Keratinocyte (primary cell): ENCODE data around the gene VCL. TPM values are rescaled to one million over a fixed set of nuclear protein-coding genes. Genes with fewer than 3 reads are reported as not detected.

Source experiments
- DNase-seq: peaks from one replicate; pipeline ENCODE4 v3.0.0-alpha.2; 2011; ENCODE audit warnings: low read depth, missing footprints, low spot score
- FAIRE-seq: peaks from 2 replicates; lab custom pipeline; 2011; peaks lifted over from hg19 to GRCh38; lab: Jason Lieb, UNC
- H2AFZ ChIP-seq: 2 replicates; pipeline ENCODE4 v1.6.0; 2012; ENCODE audit warnings: low read length, control low read depth, inconsistent platforms; ENCODE audit not compliant: control insufficient read depth
- H3K27ac ChIP-seq: 2 replicates; pipeline ENCODE4 v1.5.1; 2011; ENCODE audit warnings: low read length; ENCODE audit not compliant: control insufficient read depth, insufficient read depth
- H3K27me3 ChIP-seq: 3 replicates; pipeline ENCODE4 v1.6.0; 2011; ENCODE audit warnings: low read length; ENCODE audit not compliant: control insufficient read depth, insufficient read depth; ENCODE audit errors: extremely low read depth
- H3K36me3 ChIP-seq, 2 experiments: 2 replicates in 1 of 2; 3 replicates in 1 of 2; pipeline ENCODE4 v1.5.1; 2011; ENCODE audit warnings: low read length in 2 of 2, mild to moderate bottlenecking in 1 of 2; ENCODE audit not compliant: control insufficient read depth in 2 of 2, insufficient read depth in 2 of 2; ENCODE audit errors: extremely low read depth in 1 of 2
- H3K4me1 ChIP-seq: 3 replicates; pipeline ENCODE4 v1.5.1; 2011; ENCODE audit warnings: low read length; ENCODE audit not compliant: control insufficient read depth, insufficient read depth; ENCODE audit errors: extremely low read depth
- H3K4me2 ChIP-seq: 3 replicates; pipeline ENCODE4 v1.6.0; 2011; ENCODE audit warnings: low read depth, low read length; ENCODE audit not compliant: control insufficient read depth, insufficient read depth; ENCODE audit errors: extremely low read depth
- H3K4me3 ChIP-seq, 3 experiments: fragments of 200-600 bp in 1 of 3; sonication (generic) in 1 of 3; 2 replicates in 2 of 3; 3 replicates in 1 of 3; pipeline ENCODE4 v1.5.1; 2011 to 2016; ENCODE audit warnings: low read length in 3 of 3, mild to moderate bottlenecking in 3 of 3, control low read depth in 2 of 3, inconsistent platforms in 1 of 3, low read depth in 1 of 3, mixed read lengths in 1 of 3, mixed run types in 1 of 3, moderate library complexity in 1 of 3; ENCODE audit not compliant: control insufficient read depth in 2 of 3, insufficient read depth in 2 of 3; ENCODE audit errors: extremely low read depth in 1 of 3
- H3K79me2 ChIP-seq: 2 replicates; pipeline ENCODE4 v1.6.0; 2012; ENCODE audit warnings: low read length; ENCODE audit not compliant: control insufficient read depth, insufficient read depth
- H3K9ac ChIP-seq: 3 replicates; pipeline ENCODE4 v1.6.0; 2011; ENCODE audit warnings: low read length; ENCODE audit not compliant: control insufficient read depth, insufficient read depth; ENCODE audit errors: extremely low read depth
- H3K9me1 ChIP-seq: 3 replicates; pipeline ENCODE4 v1.6.0; 2011; ENCODE audit warnings: low read length; ENCODE audit not compliant: control insufficient read depth, insufficient read depth; ENCODE audit errors: extremely low read depth
- H3K9me3 ChIP-seq: 2 replicates; pipeline ENCODE4 v1.5.1; 2012; ENCODE audit warnings: low read depth, low read length; ENCODE audit not compliant: control insufficient read depth
- H4K20me1 ChIP-seq: 3 replicates; pipeline ENCODE4 v1.6.0; 2011; ENCODE audit warnings: low read length; ENCODE audit not compliant: control insufficient read depth, insufficient read depth; ENCODE audit errors: extremely low read depth
- EZH2 ChIP-seq: IDR thresholded peaks from one replicate; pipeline ENCODE4 v1.6.1; 2012; ENCODE audit warnings: inconsistent platforms, mild to moderate bottlenecking, low read length, moderate library complexity
- dilution Hi-C: fragments of 300-500 bp; cut with MboI; formaldehyde crosslinking; loops from one replicate; pipeline ENCODE4 v1.7.0; 2020; ENCODE audit warnings: low sequenced_read_pairs; ENCODE audit not compliant: extremely low pct_ligation_motif_present
- polyA plus RNA-seq, 5 experiments: library from polyadenylated mRNA; depleted of rRNA in 3 of 5; stranded (reverse) in 3 of 5; stranded (forward) in 1 of 5; unstranded in 1 of 5; fragments of >200 nt; gene quantifications; 1 replicate in 1 of 5; 2 replicates in 3 of 5; 3 replicates in 1 of 5; pipeline versions ENCODE4 v1.2.1 to v1.2.3, GENCODE V29; 2011 to 2012; ENCODE audit warnings: missing spikeins in 2 of 5, low read depth in 1 of 5, low replicate concordance in 1 of 5
- TF ChIP-seq, protein P1 (sequence below), 3 experiments: IDR thresholded peaks in 1 of 3; conservative IDR thresholded peaks in 1 of 3; optimal IDR thresholded peaks in 1 of 3; 2 replicates in 2 of 3; 3 replicates in 1 of 3; pipeline versions ENCODE3 to v1.5.1; 2011; ENCODE audit warnings: low read length in 3 of 3, mild to moderate bottlenecking in 3 of 3, moderate library complexity in 2 of 3, control low read depth in 1 of 3, inconsistent platforms in 1 of 3; ENCODE audit not compliant: insufficient read depth in 2 of 3; ENCODE audit errors: extremely low read depth in 1 of 3

The VCL gene
- polyA plus RNA-seq, 1 donor (not counting 4 experiments of a cell fraction or from before 2014, with no cell fraction given), result 102 TPM

- Histone ChIP-seq H3K36me3 (peaks cover 29 to 54% of the 10 kb centered on the region in 2 experiments), H3K9me1 (no peaks in the 10 kb centered on the region), H3K9ac (no peak overlapping the region), H3K9me3 (no peaks in the 10 kb centered on the region), H3K27me3 (no peaks in the 10 kb centered on the region), H3K27ac (no peak overlapping the region), H4K20me1 (peaks cover 4% of the 10 kb centered on the region), H3K79me2 (no peaks in the 10 kb centered on the region), H3K4me2 (no peak overlapping the region), H3K4me1 (no peaks in the 10 kb centered on the region), H2AFZ (no peak overlapping the region), H3K4me3 (no peak overlapping the region)
- no peak for DNase-seq
- TF ChIP-seq, protein P1, sequence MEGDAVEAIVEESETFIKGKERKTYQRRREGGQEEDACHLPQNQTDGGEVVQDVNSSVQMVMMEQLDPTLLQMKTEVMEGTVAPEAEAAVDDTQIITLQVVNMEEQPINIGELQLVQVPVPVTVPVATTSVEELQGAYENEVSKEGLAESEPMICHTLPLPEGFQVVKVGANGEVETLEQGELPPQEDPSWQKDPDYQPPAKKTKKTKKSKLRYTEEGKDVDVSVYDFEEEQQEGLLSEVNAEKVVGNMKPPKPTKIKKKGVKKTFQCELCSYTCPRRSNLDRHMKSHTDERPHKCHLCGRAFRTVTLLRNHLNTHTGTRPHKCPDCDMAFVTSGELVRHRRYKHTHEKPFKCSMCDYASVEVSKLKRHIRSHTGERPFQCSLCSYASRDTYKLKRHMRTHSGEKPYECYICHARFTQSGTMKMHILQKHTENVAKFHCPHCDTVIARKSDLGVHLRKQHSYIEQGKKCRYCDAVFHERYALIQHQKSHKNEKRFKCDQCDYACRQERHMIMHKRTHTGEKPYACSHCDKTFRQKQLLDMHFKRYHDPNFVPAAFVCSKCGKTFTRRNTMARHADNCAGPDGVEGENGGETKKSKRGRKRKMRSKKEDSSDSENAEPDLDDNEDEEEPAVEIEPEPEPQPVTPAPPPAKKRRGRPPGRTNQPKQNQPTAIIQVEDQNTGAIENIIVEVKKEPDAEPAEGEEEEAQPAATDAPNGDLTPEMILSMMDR (optimal IDR thresholded peaks at IDR 0.05 in 1 of 3, IDR thresholded peaks at IDR 0.05 in 1 of 3, conservative IDR thresholded peaks at IDR 0.05 in 1 of 3; ENCODE audit: extremely low read depth in 1 of 3, insufficient read depth in 2 of 3, low read length in 3 of 3), result no peak
- TF ChIP-seq EZH2, result no peak
- no peak for FAIRE-seq
- dilution Hi-C loops, result no loop called here
Observed at GRCh38 chr10:74093530-74094164, 95.7 kb downstream of the VCL start.

DNA sequence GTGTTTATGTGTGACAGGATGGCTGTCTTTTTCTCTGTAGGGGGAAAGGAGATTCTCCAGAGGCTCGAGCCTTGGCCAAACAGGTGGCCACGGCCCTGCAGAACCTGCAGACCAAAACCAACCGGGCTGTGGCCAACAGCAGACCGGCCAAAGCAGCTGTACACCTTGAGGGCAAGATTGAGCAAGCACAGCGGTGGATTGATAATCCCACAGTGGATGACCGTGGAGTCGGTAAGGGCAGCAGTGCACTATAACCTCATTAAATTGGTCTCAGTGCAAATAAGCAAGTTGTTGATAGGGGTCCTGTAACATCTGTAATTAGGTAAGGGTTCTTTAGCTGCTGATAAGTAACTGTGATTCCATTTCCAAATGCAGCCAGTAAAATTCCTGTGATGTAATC lies 96.3 kb downstream of the VCL start:
- H3K4me1 ChIP-seq, result peaks cover under 1% of the 10 kb centered on the region
- no peaks in the 10 kb centered on the region for H3K9me3 ChIP-seq
- H3K79me2 ChIP-seq, result no peaks in the 10 kb centered on the region
- H3K9ac ChIP-seq, result no peak overlapping the region
- no peaks in the 10 kb centered on the region for H3K9me1 ChIP-seq
- H4K20me1 ChIP-seq, result peaks cover 4% of the 10 kb centered on the region
- TF ChIP-seq EZH2, result no peak
- TF ChIP-seq, protein P1 (optimal IDR thresholded peaks at IDR 0.05 in 1 of 3, IDR thresholded peaks at IDR 0.05 in 1 of 3, conservative IDR thresholded peaks at IDR 0.05 in 1 of 3; ENCODE audit: extremely low read depth in 1 of 3, insufficient read depth in 2 of 3, low read length in 3 of 3), result no peak
- FAIRE-seq (no peak), DNase-seq (no peak)
- H2AFZ ChIP-seq, result no peak overlapping the region
- H3K4me3 ChIP-seq, result no peak overlapping the region
- dilution Hi-C loops, result no loop called here
- H3K4me2 ChIP-seq, result no peak overlapping the region
- H3K36me3 ChIP-seq, result peaks cover 25 to 50% of the 10 kb centered on the region in 2 experiments
- H3K27me3 ChIP-seq, result no peaks in the 10 kb centered on the region
- H3K27ac ChIP-seq, result no peak overlapping the region
